ENCODE results near the gene RASAL2.

RASAL2 gene

GRCh38 chr1:178273707-178274410, 180.0 kb downstream of the RASAL2 start:
- TF ChIP-seq CTCF (IDR thresholded peaks at IDR 0.05; ENCODE audit: insufficient read depth, low read length, poor library complexity, severe bottlenecking): no peak
- no peaks in the 10 kb centered on the region for H3K36me3 ChIP-seq (ENCODE audit: control insufficient read depth, insufficient read depth, low read length)
- no peak overlapping the region for H3K4me3 ChIP-seq (replicated peaks; ENCODE audit: low read depth, low read length)
- H3K27me3 ChIP-seq (replicated peaks; ENCODE audit: control insufficient read depth, insufficient read depth, low read length): no peaks in the 10 kb centered on the region
- no peak for DNase-seq (ENCODE audit: extremely low read depth, insufficient read length)

GRCh38 chr1:178275049-178275448, 181.1 kb downstream of the RASAL2 start:
- Histone ChIP-seq H3K36me3 (ENCODE audit: control insufficient read depth, insufficient read depth, low read length) (no peaks in the 10 kb centered on the region), H3K27me3 (replicated peaks; ENCODE audit: control insufficient read depth, insufficient read depth, low read length) (no peaks in the 10 kb centered on the region), H3K4me3 (replicated peaks; ENCODE audit: low read depth, low read length) (no peak overlapping the region)
- DNase-seq (ENCODE audit: extremely low read depth, insufficient read length): no peak
- TF ChIP-seq CTCF (IDR thresholded peaks at IDR 0.05; ENCODE audit: insufficient read depth, low read length, poor library complexity, severe bottlenecking): no peak

GRCh38 chr1:178275553-178275952, 181.6 kb downstream of the RASAL2 start:
- Histone ChIP-seq H3K36me3 (ENCODE audit: control insufficient read depth, insufficient read depth, low read length) (no peaks in the 10 kb centered on the region), H3K4me3 (replicated peaks; ENCODE audit: low read depth, low read length) (no peak overlapping the region)
- no peak for DNase-seq (ENCODE audit: extremely low read depth, insufficient read length)

GRCh38 chr1:178277793-178278530, 184.1 kb downstream of the RASAL2 start:
- no peaks in the 10 kb centered on the region for H3K36me3 ChIP-seq (ENCODE audit: control insufficient read depth, insufficient read depth, low read length)
- no peak overlapping the region for H3K4me3 ChIP-seq (replicated peaks; ENCODE audit: low read depth, low read length)
- DNase-seq (ENCODE audit: extremely low read depth, insufficient read length): no peak
- H3K27me3 ChIP-seq (replicated peaks; ENCODE audit: control insufficient read depth, insufficient read depth, low read length): no peaks in the 10 kb centered on the region
- no peak for TF ChIP-seq CTCF (IDR thresholded peaks at IDR 0.05; ENCODE audit: insufficient read depth, low read length, poor library complexity, severe bottlenecking)

More at GRCh38 chr1:178275553-178275952, 181.6 kb downstream of the RASAL2 start:
- TF ChIP-seq CTCF (IDR thresholded peaks at IDR 0.05; ENCODE audit: insufficient read depth, low read length, poor library complexity, severe bottlenecking): no peak
- H3K27me3 ChIP-seq (replicated peaks; ENCODE audit: control insufficient read depth, insufficient read depth, low read length): no peaks in the 10 kb centered on the region

GRCh38 chr1:178278916-178279686, 185.2 kb downstream of the RASAL2 start:
- no peak for TF ChIP-seq CTCF (IDR thresholded peaks at IDR 0.05; ENCODE audit: insufficient read depth, low read length, poor library complexity, severe bottlenecking)
- Histone ChIP-seq H3K4me3 (replicated peaks; ENCODE audit: low read depth, low read length) (no peak overlapping the region), H3K36me3 (ENCODE audit: control insufficient read depth, insufficient read depth, low read length) (no peaks in the 10 kb centered on the region), H3K27me3 (replicated peaks; ENCODE audit: control insufficient read depth, insufficient read depth, low read length) (no peaks in the 10 kb centered on the region)
- no peak for DNase-seq (ENCODE audit: extremely low read depth, insufficient read length)
